Measurements from ENCODE around the gene RNF31.

Gene RNF31

DNA sequence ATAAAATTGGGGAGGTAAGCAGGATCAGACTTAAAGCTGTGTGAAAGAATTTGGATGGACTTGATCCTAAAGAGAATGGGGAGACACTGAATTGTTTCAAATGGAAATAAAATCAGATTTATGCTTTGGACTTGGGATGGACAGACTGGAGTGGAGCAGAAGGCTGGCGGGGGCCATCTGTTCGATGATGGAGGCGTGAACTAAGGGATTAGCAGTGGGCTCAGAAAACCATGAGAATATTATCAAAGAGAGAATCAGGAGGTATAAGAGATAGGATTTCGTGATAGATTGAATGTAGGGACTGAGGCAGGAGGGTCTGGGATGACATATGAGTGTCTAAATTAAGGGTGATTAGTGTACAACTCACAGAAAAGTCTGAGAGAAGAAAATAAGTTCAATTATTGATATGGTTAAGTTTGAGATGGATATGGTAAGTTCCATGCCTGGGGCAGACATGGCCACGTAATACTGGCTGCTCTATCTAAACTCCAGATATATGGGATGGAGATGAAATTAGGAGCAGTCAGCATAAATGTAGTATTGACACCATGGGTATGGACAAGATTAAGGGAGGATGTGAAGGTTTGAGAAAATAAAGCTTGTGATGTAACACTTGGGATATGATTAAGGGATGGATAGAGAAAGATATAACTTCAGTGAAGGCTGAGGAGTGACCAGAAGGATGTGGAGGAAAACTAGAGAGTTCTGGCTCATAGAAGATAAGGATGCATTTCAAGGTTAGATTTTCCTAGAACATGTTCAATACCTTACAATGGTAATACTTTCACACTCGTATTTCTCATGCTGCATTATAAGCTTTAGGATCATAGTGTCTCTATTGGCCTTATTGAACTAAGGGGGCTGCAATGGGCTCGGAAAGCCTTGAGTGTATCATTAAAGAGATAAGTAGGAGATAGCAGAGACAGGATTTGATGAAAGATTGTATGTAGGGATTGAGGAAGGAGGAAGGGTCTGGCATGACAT, 57.2 kb downstream of the RNF31 start:
- no peak overlapping the region for H3K4me3 ChIP-seq (ENCODE audit: low read depth, low read length)
- no peak for TF ChIP-seq CTCF (IDR thresholded peaks at IDR 0.05; ENCODE audit: low read depth, low read length)

GRCh38 chr14:24206260-24207103, 59.2 kb downstream of the RNF31 start:
- H3K4me3 ChIP-seq (ENCODE audit: low read depth, low read length) = no peak overlapping the region
- TF ChIP-seq CTCF (IDR thresholded peaks at IDR 0.05; ENCODE audit: low read depth, low read length) = no peak

DNA sequence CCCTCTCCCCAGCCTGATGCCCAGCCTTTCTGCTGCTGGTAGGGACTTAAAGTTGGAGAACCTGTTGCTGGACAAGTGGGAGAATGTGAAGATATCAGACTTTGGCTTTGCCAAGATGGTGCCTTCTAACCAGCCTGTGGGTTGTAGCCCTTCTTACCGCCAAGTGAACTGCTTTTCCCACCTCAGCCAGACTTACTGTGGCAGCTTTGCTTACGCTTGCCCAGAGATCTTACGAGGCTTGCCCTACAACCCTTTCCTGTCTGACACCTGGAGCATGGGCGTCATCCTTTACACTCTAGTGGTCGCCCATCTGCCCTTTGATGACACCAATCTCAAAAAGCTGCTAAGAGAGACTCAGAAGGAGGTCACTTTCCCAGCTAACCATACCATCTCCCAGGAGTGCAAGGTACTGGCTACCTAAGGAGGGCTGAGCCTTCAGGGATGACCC, 59.8 kb downstream of the RNF31 start:
- no peak overlapping the region for H3K4me3 ChIP-seq (ENCODE audit: low read depth, low read length)
- no peak for TF ChIP-seq CTCF (IDR thresholded peaks at IDR 0.05; ENCODE audit: low read depth, low read length)

GRCh38 chr14:24207625-24208024, 60.3 kb downstream of the RNF31 start:
- no peak overlapping the region for H3K4me3 ChIP-seq (ENCODE audit: low read depth, low read length)
- no peak for TF ChIP-seq CTCF (IDR thresholded peaks at IDR 0.05; ENCODE audit: low read depth, low read length)
